Suprapubic skin (tissue), 4 donors: ENCODE results near the gene GDPD2.

Experiments used
- CTCF ChIP-seq, 2 donors: fragments of 200-600 bp in 1 of 2; fragments of 450-650 bp in 1 of 2; sonication (generic) in 1 of 2; IDR thresholded peaks; one replicate each; pipeline ENCODE4 v1.5.1; 2016 to 2019; ENCODE audit warnings: antibody characterized with exemption in 2 of 2, mild to moderate bottlenecking in 1 of 2, moderate library complexity in 1 of 2
- POLR2A ChIP-seq, 2 donors: fragments of 450-650 bp; IDR thresholded peaks; one replicate each; pipeline ENCODE4 v1.6.1; 2017; ENCODE audit warnings: antibody characterized with exemption in 2 of 2, mild to moderate bottlenecking in 2 of 2, moderate library complexity in 2 of 2
- POLR2AphosphoS5 ChIP-seq, 3 donors: sonication (generic); formaldehyde crosslinking; IDR thresholded peaks; one replicate each; pipeline ENCODE4 v1.6.1; 2017; ENCODE audit warnings: antibody characterized with exemption in 3 of 3

DNA sequence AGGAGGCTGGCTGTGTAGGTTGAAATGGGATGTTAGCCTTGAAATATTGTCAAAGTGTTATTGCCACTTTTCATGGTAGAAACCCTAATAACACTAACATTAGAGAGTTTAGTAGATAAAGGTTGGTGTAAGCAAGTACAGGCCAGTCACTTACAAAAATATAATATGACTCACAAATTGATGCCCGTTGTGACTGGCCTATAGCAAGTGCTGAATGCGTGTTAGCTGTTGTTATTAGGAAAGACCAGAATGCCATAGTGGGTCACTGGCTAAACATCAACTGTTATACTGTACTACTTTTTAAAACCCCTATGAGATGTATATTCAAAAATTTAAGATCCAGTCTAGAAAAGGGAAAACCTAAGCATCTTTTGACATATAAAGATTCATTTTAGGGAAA, 20.4 kb upstream of the GDPD2 start:
- TF ChIP-seq CTCF (IDR thresholded peaks at IDR 0.05), result no peak
- TF ChIP-seq POLR2A (IDR thresholded peaks at IDR 0.05), result no peak
- no peak for TF ChIP-seq POLR2AphosphoS5 (IDR thresholded peaks at IDR 0.05)
